ENCODE data around the gene GABBR2. TPM values are rescaled to one million over a fixed set of nuclear protein-coding genes. Genes with fewer than 3 reads are reported as not detected.

Gene GABBR2
- total RNA-seq, 1 experiment from 2014 or later = 6.3 TPM

- H3K27me3 ChIP-seq (ENCODE audit: control insufficient read depth, insufficient read depth, low read length) = no peaks in the 10 kb centered on the region
- in situ Hi-C loops (cut with HindIII; ENCODE audit: low pct_unique_long_range_greater_than_20kb, low sequenced_read_pairs) (no loop called here), intact Hi-C loops (cut with micrococcal nuclease; ENCODE audit: unreplicated experiment) (no loop called here)
- H3K27ac ChIP-seq (ENCODE audit: low read length) = no peak overlapping the region
- no peaks in the 10 kb centered on the region for H3K9me3 ChIP-seq (ENCODE audit: control insufficient read depth, insufficient read depth, low read depth, low read length)
- H3K4me1 ChIP-seq (ENCODE audit: control insufficient read depth, insufficient read depth, low read length) = no peaks in the 10 kb centered on the region
- no peak for ATAC-seq
- ChIA-PET CTCF (no interaction called here), POLR2A (no interaction called here)
- DNase-seq (ENCODE audit: low read depth, low spot score) = no peak
- BruUV-seq (replicated peaks) = no TSS peak
- no peaks in the 10 kb centered on the region for H3K36me3 ChIP-seq (ENCODE audit: control insufficient read depth, insufficient read depth, low read length)
- no peak overlapping the region for H3K4me3 ChIP-seq (ENCODE audit: low read depth in 2 of 2, low read length in 2 of 2)
- no peak for TF ChIP-seq CTCF (IDR thresholded peaks at IDR 0.05)
- TF ChIP-seq TCF7L2 (IDR thresholded peaks at IDR 0.05; ENCODE audit: low read depth, low read length) = no peak
- TF ChIP-seq POLR2AphosphoS5 (IDR thresholded peaks at IDR 0.05; ENCODE audit: low read depth, low read length) = no peak
- TF ChIP-seq REST (IDR thresholded peaks at IDR 0.05; ENCODE audit: insufficient read depth in 1 of 2, low read depth in 2 of 2, low read length in 1 of 2) = no peak
- TF ChIP-seq SIN3A (IDR thresholded peaks at IDR 0.05; ENCODE audit: borderline replicate concordance, insufficient read depth, low read depth, low read length) = no peak
Measured at GRCh38 chr9:98596486-98596885, 112.2 kb downstream of the GABBR2 start.

GRCh38 chr9:98594546-98595160 is 114.1 kb downstream of the GABBR2 start:
- CTCF ChIA-PET = no interaction called here
- H3K36me3 ChIP-seq (ENCODE audit: control insufficient read depth, insufficient read depth, low read length) = no peaks in the 10 kb centered on the region
- no peaks in the 10 kb centered on the region for H3K9me3 ChIP-seq (ENCODE audit: control insufficient read depth, insufficient read depth, low read depth, low read length)
- no peak overlapping the region for H3K27ac ChIP-seq (ENCODE audit: low read length)
- in situ Hi-C loops (cut with HindIII; ENCODE audit: low pct_unique_long_range_greater_than_20kb, low sequenced_read_pairs) = no loop called here
- H3K4me1 ChIP-seq (ENCODE audit: control insufficient read depth, insufficient read depth, low read length) = no peaks in the 10 kb centered on the region
- ATAC-seq (no peak), DNase-seq (ENCODE audit: low read depth, low spot score) (no peak)
- TF ChIP-seq REST (IDR thresholded peaks at IDR 0.05; ENCODE audit: insufficient read depth in 1 of 2, low read depth in 2 of 2, low read length in 1 of 2) (no peak), POLR2AphosphoS5 (IDR thresholded peaks at IDR 0.05; ENCODE audit: low read depth, low read length) (no peak)
- intact Hi-C loops (cut with micrococcal nuclease; ENCODE audit: unreplicated experiment) = no loop called here
- H3K27me3 ChIP-seq (ENCODE audit: control insufficient read depth, insufficient read depth, low read length) = no peaks in the 10 kb centered on the region
- BruUV-seq (replicated peaks) = no TSS peak
- POLR2A ChIA-PET = no interaction called here
- no peak overlapping the region for H3K4me3 ChIP-seq (ENCODE audit: low read depth in 2 of 2, low read length in 2 of 2)
